ENCODE measurements around the gene GGCX. TPM values are rescaled to one million over a fixed set of nuclear protein-coding genes. Genes with fewer than 3 reads are reported as not detected.

Gene GGCX
- total and polyA plus RNA-seq, 2 of the 4 experiments (the other 2 are of a cell fraction) = 35.0 to 39.4 TPM

- DNase-seq = no peak
- WGBS, 2 experiments (ENCODE audit: extremely low coverage in 2 of 2, insufficient read length in 1 of 2) = no CpG with 5 or more reads among the region's 1 CpG
- Histone ChIP-seq H3K14ac (replicated peaks; ENCODE audit: low read depth, low read length) (no peak overlapping the region), H3K23ac (ENCODE audit: low read depth, low read length) (no peak overlapping the region), H3K56ac (ENCODE audit: extremely low read depth, insufficient read depth, low read length) (no peak overlapping the region), H2BK15ac (ENCODE audit: low read depth, low read length) (no peak overlapping the region), H4K91ac (ENCODE audit: insufficient read depth, low read depth, low read length) (no peak overlapping the region), H3K27me3 (ENCODE audit: control insufficient read depth, insufficient read depth, low read length) (no peaks in the 10 kb centered on the region; the same call in 1 of the 2 replicates), H3K9me1 (ENCODE audit: insufficient read depth, low read length) (no peaks in the 10 kb centered on the region), H4K5ac (ENCODE audit: low read depth, low read length) (no peak overlapping the region), H3K4me2 (ENCODE audit: low read depth, low read length) (no peak overlapping the region), H2BK20ac (ENCODE audit: low read depth, low read length) (no peak overlapping the region), H4K20me1 (ENCODE audit: insufficient read depth, low read length) (no peaks in the 10 kb centered on the region), H3K4me3 (ENCODE audit: insufficient read depth, low read depth, low read length) (no peak overlapping the region), H2BK120ac (ENCODE audit: low read depth, low read length) (no peak overlapping the region), H3K36me3 (ENCODE audit: control insufficient read depth, insufficient read depth, low read length) (no peaks in the 10 kb centered on the region), H3K4me1 (ENCODE audit: control insufficient read depth, insufficient read depth, low read length) (peaks cover 4% of the 10 kb centered on the region; the same call in 1 of the 2 replicates), H3K9me3 (ENCODE audit: control insufficient read depth, insufficient read depth, low read length) (no peaks in the 10 kb centered on the region), H2AK9ac (replicated peaks; ENCODE audit: low read depth, low read length, poor library complexity) (no peak overlapping the region), H2AK5ac (ENCODE audit: low read depth, low read length) (no peak overlapping the region), H3K18ac (ENCODE audit: low read depth, low read length) (no peak overlapping the region), H3K79me1 (ENCODE audit: low read depth in 1 of 2, low read length in 2 of 2) (no peaks in the 10 kb centered on the region), H3K27ac (ENCODE audit: insufficient read depth, low read length) (no peak overlapping the region), H3K4ac (ENCODE audit: low read depth, low read length) (no peak overlapping the region), H3K9ac (ENCODE audit: low read depth, low read length) (no peak overlapping the region), H2BK5ac (ENCODE audit: low read depth, low read length, poor library complexity, severe bottlenecking) (no peak overlapping the region), H2AFZ (replicated peaks; ENCODE audit: low read length, poor library complexity) (no peak overlapping the region), H4K8ac (ENCODE audit: low read depth in 2 of 2, low read length in 2 of 2) (no peak overlapping the region)
- intact Hi-C loops (cut with micrococcal nuclease) (loop anchor here (10.0 kb wide), 1 partner anchor 465 kb away; no protein-coding TSS in a partner anchor), dilution Hi-C loops (cut with HindIII; ENCODE audit: low sequenced_read_pairs, unreplicated experiment) (no loop called here), in situ Hi-C loops (cut with MboI; ENCODE audit: low sequenced_read_pairs) (no loop called here)
- ChIA-PET POLR2A (ENCODE audit: unreplicated experiment) (no interaction called here), CTCF (no interaction called here)
- no peak for ATAC-seq (ENCODE audit: low read depth)
- TF ChIP-seq FOS (IDR thresholded peaks at IDR 0.05; ENCODE audit: low read depth, low read length) (no peak), RCOR1 (IDR thresholded peaks at IDR 0.05; ENCODE audit: insufficient replicate concordance, low read length) (no peak), USF2 (IDR thresholded peaks at IDR 0.05; ENCODE audit: low read depth, low read length) (no peak), MXI1 (IDR thresholded peaks at IDR 0.05; ENCODE audit: borderline replicate concordance, low read depth, low read length) (no peak), POLR2A (IDR thresholded peaks at IDR 0.05; ENCODE audit: low read depth, low read length) (no peak), SMC3 (IDR thresholded peaks at IDR 0.05; ENCODE audit: low read depth, low read length) (no peak), RAD21 (IDR thresholded peaks at IDR 0.05; ENCODE audit: low read length) (no peak), MAZ (IDR thresholded peaks at IDR 0.05; ENCODE audit: borderline replicate concordance, low read depth, low read length) (no peak), CHD1 (IDR thresholded peaks at IDR 0.05; ENCODE audit: low read depth, low read length) (no peak)
- BruUV-seq (replicated peaks) = no TSS peak
Measured at GRCh38 chr2:85529809-85530208, 31.5 kb downstream of the GGCX start.

All from IMR-90 (cell line).